Activated CD8-positive, alpha-beta memory T cell treated with anti-CD3 and anti-CD28 coated beads, Interleukin-2, amount 50 U/mL, for 24 hours (primary cell): ENCODE data around the gene SLC35F5.
"Not testable (repeated sequence)": the region's sequence is repeated elsewhere in the genome, so short reads cannot be mapped to it uniquely, and the experiment has no call there.

Experiments
- DNase-seq: peaks from one replicate; pipeline ENCODE4 v3.0.0-alpha.2; 2020; ENCODE audit errors: extremely low read depth

SLC35F5 gene

GRCh38 chr2:113697516-113697915 lies 58.9 kb downstream of the SLC35F5 start:
- DNase-seq, result no peak

GRCh38 chr2:113694438-113694837 lies 62.0 kb downstream of the SLC35F5 start:
- DNase-seq, result no peak

GRCh38 chr2:113692698-113693428 lies 63.6 kb downstream of the SLC35F5 start:
- DNase-seq, result no peak

- DNase-seq, result not testable (repeated sequence)
These were observed 65.6 kb downstream of the SLC35F5 start for GRCh38 chr2:113690871-113691270.

- no peak for DNase-seq
These were observed 69.9 kb downstream of the SLC35F5 start for GRCh38 chr2:113686537-113686936.

GRCh38 chr2:113685471-113685870 lies 71.0 kb downstream of the SLC35F5 start:
- no peak for DNase-seq

- DNase-seq, result no peak
These were observed 77.0 kb downstream of the SLC35F5 start for GRCh38 chr2:113679457-113679856.

GRCh38 chr2:113677330-113677729 lies 79.1 kb downstream of the SLC35F5 start:
- DNase-seq, result no peak

- no peak for DNase-seq
These were observed 79.7 kb downstream of the SLC35F5 start for GRCh38 chr2:113676623-113677266.

- no peak for DNase-seq
These were observed 80.6 kb downstream of the SLC35F5 start for GRCh38 chr2:113675875-113676274.

GRCh38 chr2:113672326-113672932 lies 84.0 kb downstream of the SLC35F5 start:
- DNase-seq, result no peak

GRCh38 chr2:113669013-113669412 lies 87.4 kb downstream of the SLC35F5 start:
- not testable (repeated sequence) for DNase-seq

GRCh38 chr2:113664761-113665533 lies 91.5 kb downstream of the SLC35F5 start:
- not testable (repeated sequence) for DNase-seq

- DNase-seq, result not testable (repeated sequence)
These were observed 93.0 kb downstream of the SLC35F5 start for GRCh38 chr2:113663285-113664060.
